Endometrial microvascular endothelial cells (primary cell): ENCODE data around the gene ITCH. TPM values are rescaled to one million over a fixed set of nuclear protein-coding genes. Genes with fewer than 3 reads are reported as not detected.
"Not testable (repeated sequence)": the region's sequence is repeated elsewhere in the genome, so short reads cannot be mapped to it uniquely, and the experiment has no call there.

Source experiments
- in situ Hi-C: cut with HindIII; loops from 2 replicates; pipeline ENCODE4 v1.10.0; 2017; ENCODE audit warnings: low sequenced_read_pairs, low pct_unique_long_range_greater_than_20kb; ENCODE audit errors: inconsistent ontology term
- total RNA-seq: library from RNA; depleted of rRNA; stranded (reverse); fragments of >200 nt; gene quantifications from one replicate; pipeline ENCODE4 v1.2.3, GENCODE V29; 2015; ENCODE audit errors: inconsistent ontology term

The ITCH gene
- total RNA-seq, 1 donor from 2014 or later: 39.4 TPM

- in situ Hi-C loops: loop anchor here (10.0 kb wide), 1 partner anchor 51 kb away; no protein-coding TSS in a partner anchor
These were observed 40.8 kb downstream of the ITCH start for GRCh38 chr20:34403908-34404307.

DNA sequence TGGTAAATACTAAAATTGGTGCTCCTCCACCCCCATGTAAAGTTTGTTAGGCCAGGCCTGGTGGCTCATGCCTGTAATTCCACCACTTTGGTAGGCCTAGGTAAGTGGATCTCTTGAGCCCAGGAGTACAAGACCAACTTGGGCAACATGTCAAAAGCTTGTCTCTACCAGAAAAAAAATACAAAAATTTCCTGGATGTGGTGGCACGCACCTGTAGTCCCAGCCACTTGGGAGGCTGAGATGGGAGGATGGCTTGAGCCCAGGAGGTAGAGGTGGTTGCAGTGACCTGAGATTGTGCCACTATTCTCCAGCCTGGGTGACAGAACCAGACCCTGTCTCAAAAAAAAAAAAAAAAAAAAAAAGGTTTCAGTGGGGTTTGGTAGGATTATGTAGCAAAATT, 41.7 kb downstream of the ITCH start:
- in situ Hi-C loops: loop anchor here (10.0 kb wide), 1 partner anchor 50 kb away; no protein-coding TSS in a partner anchor

GRCh38 chr20:34405247-34405651, 42.2 kb downstream of the ITCH start:
- in situ Hi-C loops: loop anchor here (10.0 kb wide), 1 partner anchor 50 kb away; no protein-coding TSS in a partner anchor

DNA sequence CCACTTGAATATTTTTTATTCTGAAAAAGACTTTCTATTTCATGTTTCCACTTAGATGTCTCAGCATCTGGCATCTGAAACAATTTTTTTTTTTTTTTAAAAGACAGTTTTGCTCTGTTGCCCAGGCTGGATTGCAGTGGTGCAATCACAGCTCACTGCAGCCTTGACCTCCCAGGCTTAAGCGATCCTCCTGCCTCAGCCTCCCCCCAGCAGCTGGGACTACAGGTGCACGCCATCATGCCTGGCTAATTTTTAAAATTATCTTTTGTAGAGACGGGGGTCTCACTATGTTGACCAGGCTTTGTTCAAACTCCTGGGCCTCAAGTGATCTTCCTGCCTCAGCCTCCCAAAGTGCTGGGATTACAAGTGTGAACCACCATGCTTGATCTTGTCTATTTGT, 42.9 kb downstream of the ITCH start:
- in situ Hi-C loops: loop anchor here (10.0 kb wide), 1 partner anchor 49 kb away; no protein-coding TSS in a partner anchor

DNA sequence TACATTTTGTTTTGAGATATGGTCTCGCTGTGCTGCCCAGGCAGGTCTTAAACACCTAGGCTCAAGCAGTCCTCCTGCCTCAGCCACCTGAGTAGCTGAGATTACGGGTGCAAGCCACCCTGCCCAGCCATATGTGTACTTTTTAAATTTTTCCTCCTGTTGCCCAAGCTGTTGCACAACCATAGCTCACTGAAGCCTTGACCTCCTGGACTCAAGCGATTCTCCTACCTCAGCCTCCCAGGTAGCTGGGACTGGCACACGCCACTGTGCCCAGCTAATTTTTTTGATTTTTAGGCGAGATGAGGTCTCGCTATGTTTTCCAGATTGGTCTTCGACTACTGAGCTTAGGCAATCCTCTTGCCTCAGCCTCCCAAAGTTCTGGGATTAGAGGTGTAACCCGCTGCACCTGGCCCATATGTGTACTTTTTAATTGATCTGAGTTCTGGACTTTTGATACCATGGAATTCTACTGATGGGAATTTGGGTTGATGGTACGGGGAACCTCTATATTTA, 44.9 kb downstream of the ITCH start:
- in situ Hi-C loops: loop anchor here (10.0 kb wide), 1 partner anchor 47 kb away; no protein-coding TSS in a partner anchor

DNA sequence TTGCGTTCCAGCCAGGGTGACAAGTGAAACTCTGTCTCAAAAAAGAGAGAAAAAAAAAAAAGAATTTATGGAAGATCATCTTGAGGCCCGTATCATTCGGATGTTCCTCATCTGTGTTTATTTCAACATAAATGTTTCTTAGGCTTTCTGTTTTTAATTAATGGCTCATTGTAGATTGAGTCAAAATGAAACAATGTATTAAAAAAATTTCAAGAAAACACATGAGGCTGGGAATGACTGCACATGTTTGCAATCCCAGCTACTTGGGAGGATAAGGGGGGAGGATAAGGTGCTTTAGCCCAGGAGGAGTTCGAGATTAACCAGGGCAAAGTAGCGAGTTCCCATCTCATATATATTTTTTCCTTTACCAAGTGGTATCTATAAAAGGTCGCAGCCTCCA, 47.3 kb downstream of the ITCH start:
- in situ Hi-C loops: no loop called here

DNA sequence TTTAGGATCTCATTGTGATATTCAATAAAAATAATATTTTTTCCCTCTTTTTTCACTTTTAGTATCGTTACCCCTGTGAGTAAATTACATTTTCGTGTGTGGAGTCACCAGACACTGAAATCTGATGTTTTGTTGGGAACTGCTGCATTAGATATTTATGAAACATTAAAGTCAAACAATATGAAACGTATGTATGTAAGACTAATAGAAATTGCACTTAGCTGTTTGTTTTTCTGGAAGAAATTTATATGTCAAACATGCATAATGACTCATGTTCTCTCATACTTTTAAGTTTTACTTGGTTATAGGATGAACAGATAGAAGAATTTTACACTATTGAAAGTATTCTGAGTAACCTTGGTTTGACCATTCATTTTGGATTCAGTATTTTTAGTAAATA, 49.4 kb downstream of the ITCH start:
- in situ Hi-C loops: no loop called here

DNA sequence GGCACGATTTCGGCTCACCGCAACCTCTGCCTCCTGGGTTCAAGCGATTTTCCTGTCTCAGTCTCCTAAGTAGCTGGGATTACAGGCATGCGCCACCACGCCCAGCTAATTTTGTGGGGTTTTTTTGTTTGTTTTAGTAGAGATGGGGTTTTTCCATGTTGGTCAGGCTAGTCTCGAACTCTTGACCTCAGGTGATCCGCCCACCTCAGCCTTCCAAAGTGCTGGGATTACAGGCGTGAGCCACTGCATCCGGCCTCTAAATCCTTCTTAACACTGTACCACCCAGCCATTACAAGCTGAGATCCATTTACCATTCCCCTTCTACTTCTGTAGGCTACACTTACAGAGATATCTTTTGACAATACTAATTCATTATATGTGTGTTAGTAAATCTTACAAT, 51.5 kb downstream of the ITCH start:
- in situ Hi-C loops: not testable (repeated sequence)

DNA sequence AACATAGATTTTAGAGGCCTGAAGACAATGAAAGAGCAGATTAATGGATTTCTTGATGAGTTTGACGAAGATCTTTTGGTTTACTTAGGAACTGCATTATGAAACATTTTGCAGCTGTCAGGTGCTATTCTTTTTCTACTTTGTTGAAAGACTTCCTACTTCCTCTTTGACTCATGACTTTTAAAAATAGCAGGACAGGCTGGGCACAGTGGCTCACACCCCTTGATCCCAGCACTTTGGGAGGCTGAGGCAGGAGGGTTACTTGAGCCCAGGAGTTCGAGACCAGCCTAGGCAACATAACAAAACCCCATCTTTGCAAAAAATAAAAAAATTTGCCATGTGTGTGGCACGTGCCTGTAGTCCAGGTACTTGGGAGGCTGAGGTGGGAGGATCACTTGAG, 52.0 kb downstream of the ITCH start:
- in situ Hi-C loops: no loop called here

GRCh38 chr20:34420146-34420545, 57.1 kb downstream of the ITCH start:
- in situ Hi-C loops: no loop called here

GRCh38 chr20:34420975-34421374, 57.9 kb downstream of the ITCH start:
- in situ Hi-C loops: no loop called here

DNA sequence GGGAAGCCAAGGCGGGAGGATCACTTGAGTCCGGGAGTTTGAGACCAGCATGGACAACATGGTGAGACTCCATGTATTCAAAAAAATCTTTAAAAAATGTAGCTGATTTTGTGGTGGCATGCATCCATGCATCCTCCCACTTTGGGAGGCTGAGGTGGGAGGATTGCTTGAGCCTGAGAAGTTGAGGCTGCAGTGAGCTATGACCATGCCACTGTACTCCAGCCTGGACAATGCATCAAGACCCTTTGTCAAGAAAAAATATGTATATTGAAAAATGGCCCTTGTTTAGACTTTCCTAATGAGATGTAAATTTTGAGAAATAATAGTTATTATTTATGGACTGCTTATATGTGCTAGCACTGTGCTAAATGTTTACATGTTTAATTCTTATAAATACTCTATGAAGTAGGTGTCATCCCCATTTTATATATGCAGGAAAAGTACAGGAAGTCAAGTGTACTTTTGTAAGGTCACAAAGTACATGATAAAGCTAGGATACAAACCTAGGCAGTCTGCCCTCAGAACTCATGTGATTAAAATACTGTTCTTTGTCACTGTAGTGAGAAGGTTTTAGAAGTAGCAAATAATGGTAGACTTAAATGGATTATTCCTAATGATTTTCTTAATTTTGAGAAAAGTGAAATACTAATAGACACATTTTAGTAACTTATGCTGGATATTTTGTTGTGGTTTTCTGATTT, 58.8 kb downstream of the ITCH start:
- in situ Hi-C loops: no loop called here

DNA sequence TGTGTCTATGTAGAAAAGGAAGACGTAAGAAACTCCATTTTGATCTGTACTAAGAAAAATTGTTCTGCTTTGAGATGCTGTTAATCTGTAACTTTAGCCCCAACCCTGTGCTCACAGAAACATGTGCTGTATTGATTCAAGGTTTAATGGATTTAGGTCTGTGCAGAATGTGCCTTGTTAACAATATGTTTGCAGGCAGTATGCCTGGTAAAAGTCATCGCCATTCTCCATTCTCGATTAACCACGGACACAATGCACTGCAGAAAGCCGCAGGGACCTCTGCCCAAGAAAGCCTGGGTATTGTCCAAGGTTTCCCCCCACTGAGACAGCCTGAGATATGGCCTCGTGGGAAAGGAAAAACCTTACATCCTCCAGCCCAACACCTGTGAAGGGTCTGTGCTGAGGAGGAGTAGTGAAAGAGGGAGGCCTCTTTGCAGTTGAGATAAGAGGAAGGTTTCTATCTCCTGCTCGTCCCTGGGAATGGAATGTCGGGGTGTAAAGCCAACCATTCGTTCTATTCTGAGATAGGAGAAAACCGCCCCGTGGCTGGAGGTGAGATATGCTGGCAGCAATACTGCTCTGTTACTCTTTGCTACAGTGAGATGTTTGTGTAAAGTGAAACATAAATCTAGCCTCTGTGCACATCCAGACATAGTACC, 62.1 kb downstream of the ITCH start:
- in situ Hi-C loops: not testable (repeated sequence)

GRCh38 chr20:34426026-34426425, 63.0 kb downstream of the ITCH start:
- in situ Hi-C loops: no loop called here

DNA sequence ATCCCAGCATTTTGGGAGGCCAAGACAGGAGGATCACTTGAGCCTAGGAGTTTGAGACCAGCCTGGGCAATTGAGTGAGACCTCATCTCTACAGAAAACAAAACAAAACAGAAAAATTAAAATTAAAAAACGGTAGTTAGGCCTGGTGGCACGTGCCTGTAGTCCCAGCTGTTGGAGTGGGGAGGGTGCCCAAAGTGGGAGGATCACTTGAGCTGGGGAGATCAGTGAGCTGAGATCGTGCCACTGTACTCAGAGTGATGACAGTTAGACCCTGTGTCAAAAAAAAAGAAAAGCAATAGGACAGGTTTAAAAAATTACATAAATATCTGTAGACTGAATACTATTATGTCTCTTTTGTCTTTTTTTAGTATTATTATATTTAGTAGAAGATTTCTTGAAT, 64.3 kb downstream of the ITCH start:
- in situ Hi-C loops: no loop called here

DNA sequence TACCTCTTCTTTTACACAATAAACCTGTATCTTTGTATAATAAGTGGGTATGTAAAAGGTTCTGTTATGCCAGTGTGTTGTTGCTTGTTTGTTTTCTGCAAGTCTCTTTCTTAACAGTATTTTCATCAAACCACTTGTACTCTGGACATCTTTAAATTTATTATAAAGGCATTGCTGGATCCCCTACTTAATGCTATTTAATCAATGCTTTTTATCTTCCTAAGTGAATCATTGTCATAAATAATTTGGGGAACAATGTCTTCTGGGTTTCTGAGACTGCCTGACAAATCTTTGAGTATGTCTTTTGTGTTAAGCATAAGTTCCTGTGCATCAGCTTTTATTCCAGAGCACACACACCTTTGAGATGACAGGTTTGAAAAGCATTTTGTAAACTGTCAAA, 64.7 kb downstream of the ITCH start:
- in situ Hi-C loops: no loop called here

GRCh38 chr20:34431168-34431567, 68.1 kb downstream of the ITCH start:
- in situ Hi-C loops: no loop called here

DNA sequence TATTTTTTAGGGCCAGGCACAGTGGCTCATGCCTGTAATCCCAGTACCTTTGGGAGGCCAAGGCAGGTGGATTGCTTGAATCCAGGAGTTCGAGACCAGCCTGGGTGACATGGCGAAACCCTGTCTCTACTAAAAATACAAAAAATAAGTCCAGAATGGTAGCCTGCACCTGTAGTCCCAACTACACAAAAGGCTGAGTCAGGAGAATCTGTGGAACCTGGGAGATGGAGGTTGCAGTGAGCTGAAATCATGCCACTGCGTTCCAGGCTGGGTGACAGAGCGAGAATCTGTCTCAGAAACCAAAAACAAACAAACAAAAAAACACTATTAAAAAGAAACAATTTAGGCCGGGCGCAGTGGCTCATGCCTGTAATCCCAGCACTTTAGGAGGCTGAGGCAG, 69.6 kb downstream of the ITCH start:
- in situ Hi-C loops: not testable (repeated sequence)

DNA sequence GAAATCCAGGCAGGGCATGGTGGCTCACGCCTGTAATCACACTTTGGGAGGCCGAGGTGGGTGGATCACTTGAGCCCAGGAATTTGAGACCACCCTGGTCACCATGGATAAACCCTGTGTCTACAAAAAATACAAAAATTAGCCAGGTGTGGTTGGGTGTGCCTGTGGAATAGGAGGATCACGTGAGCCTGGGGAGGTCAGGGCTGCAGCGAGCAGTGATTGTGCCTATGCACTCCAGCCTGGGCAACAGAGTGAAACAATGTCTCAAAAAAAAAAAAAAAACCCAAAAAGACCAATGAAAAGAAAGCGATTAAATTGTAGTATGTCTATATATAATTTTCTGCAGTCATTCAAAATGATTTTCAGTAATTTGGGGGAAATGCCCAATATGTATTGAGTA, 70.3 kb downstream of the ITCH start:
- in situ Hi-C loops: no loop called here

DNA sequence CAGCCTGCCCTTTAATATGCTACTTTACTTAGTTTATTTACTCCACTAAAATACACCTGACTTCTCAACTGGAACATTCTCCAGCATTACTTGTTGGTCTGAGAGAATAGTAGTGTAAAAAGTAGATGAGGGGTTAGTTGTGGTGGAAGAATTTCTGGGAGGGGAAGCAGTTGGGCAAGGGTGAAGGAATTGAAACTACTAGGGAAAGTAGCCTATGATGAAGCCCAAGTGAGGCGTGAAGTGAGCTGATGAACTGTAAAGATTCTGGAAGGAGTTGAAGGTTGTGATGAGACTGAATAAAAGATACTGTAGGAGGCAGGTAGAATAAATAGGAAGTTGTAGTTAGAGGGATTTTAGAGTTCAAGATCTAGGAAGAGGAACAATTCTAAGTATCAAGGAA, 72.5 kb downstream of the ITCH start:
- in situ Hi-C loops: no loop called here
